Amniotic epithelial cell (primary cell): Measurements from ENCODE around the gene DOCK10.

Source experiments
- DNase-seq: peaks from one replicate; pipeline ENCODE4 v3.0.0-alpha.2; 2010; ENCODE audit warnings: low read depth

Gene DOCK10

GRCh38 chr2:225011585-225011984 is 30.7 kb downstream of the DOCK10 start:
- DNase-seq: no peak

GRCh38 chr2:225010804-225011203 is 31.5 kb downstream of the DOCK10 start:
- DNase-seq: peak; percentile 71

GRCh38 chr2:225009768-225010167 is 32.5 kb downstream of the DOCK10 start:
- DNase-seq: no peak

GRCh38 chr2:225008935-225009334 is 33.3 kb downstream of the DOCK10 start:
- no peak for DNase-seq

GRCh38 chr2:225008179-225008856 is 34.0 kb downstream of the DOCK10 start:
- DNase-seq: no peak

GRCh38 chr2:225006730-225007129 is 35.5 kb downstream of the DOCK10 start:
- no peak for DNase-seq

- no peak for DNase-seq
Observed at GRCh38 chr2:225004597-225004996, 37.7 kb downstream of the DOCK10 start.

GRCh38 chr2:225002656-225003045 is 39.6 kb downstream of the DOCK10 start:
- DNase-seq: no peak

GRCh38 chr2:225002039-225002655 is 40.1 kb downstream of the DOCK10 start:
- DNase-seq: peak; percentile 68

GRCh38 chr2:224999754-225000153 is 42.5 kb downstream of the DOCK10 start:
- DNase-seq: no peak

- DNase-seq: no peak
Observed at GRCh38 chr2:224999321-224999720, 42.9 kb downstream of the DOCK10 start.

GRCh38 chr2:224997802-224998201 is 44.5 kb downstream of the DOCK10 start:
- DNase-seq: no peak

GRCh38 chr2:224995419-224995818 is 46.8 kb downstream of the DOCK10 start:
- DNase-seq: no peak

GRCh38 chr2:224994242-224994823 is 47.9 kb downstream of the DOCK10 start:
- no peak for DNase-seq

- DNase-seq: no peak
Observed at GRCh38 chr2:224990710-224991109, 51.6 kb downstream of the DOCK10 start.

GRCh38 chr2:224987733-224988132 is 54.5 kb downstream of the DOCK10 start:
- DNase-seq: no peak

GRCh38 chr2:224986477-224986876 is 55.8 kb downstream of the DOCK10 start:
- DNase-seq: no peak

- DNase-seq: no peak
Observed at GRCh38 chr2:224984637-224985036, 57.6 kb downstream of the DOCK10 start.

GRCh38 chr2:224983712-224984554 is 58.3 kb downstream of the DOCK10 start:
- DNase-seq: no peak

- no peak for DNase-seq
Observed at GRCh38 chr2:224982910-224983711, 59.2 kb downstream of the DOCK10 start.

GRCh38 chr2:224982226-224982625 is 60.0 kb downstream of the DOCK10 start:
- no peak for DNase-seq
